ENCODE data around the gene RFC2. TPM values are rescaled to one million over a fixed set of nuclear protein-coding genes. Genes with fewer than 3 reads are reported as not detected.
"Not testable (repeated sequence)": the region's sequence is repeated elsewhere in the genome, so short reads cannot be mapped to it uniquely, and the experiment has no call there.

Gene RFC2
- total RNA-seq, 2 donors from 2014 or later = 6.0 to 8.5 TPM

- DNase-seq (ENCODE audit: low spot score) = no peak
- H3K9me3 ChIP-seq = no peaks in the 10 kb centered on the region
- peaks cover 4% of the 10 kb centered on the region for H3K36me3 ChIP-seq
- H3K4me3 ChIP-seq = no peak overlapping the region
- H3K27ac ChIP-seq = no peak overlapping the region
- no peaks in the 10 kb centered on the region for H3K27me3 ChIP-seq
- no peak for TF ChIP-seq CTCF (IDR thresholded peaks at IDR 0.05)
- H3K4me1 ChIP-seq = no peaks in the 10 kb centered on the region
Measured at GRCh38 chr7:74225400-74225799, 28.8 kb downstream of the RFC2 start.

- not testable (repeated sequence) for H3K36me3 ChIP-seq; H3K9me3 ChIP-seq; H3K4me1 ChIP-seq; H3K27me3 ChIP-seq; H3K27ac ChIP-seq; H3K4me3 ChIP-seq; DNase-seq (ENCODE audit: low spot score)
Measured at GRCh38 chr7:74224907-74225306, 29.3 kb downstream of the RFC2 start.

DNA sequence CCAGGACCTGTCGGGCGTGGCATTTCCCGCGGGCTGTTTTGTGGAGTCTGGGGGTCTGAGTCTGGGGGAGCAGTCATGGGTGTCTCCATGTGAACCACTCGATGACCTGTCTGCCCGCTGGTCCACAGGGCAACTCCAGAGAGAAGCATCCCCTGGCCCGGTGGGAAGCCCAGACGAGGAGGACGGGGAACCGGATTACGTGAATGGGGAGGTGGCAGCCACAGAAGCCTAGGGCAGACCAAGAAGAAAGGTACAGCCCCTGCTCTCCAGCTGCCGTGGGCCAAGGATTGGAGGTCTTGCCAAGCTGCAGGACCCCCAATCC lies 29.7 kb downstream of the RFC2 start:
- no peak overlapping the region for H3K27ac ChIP-seq
- H3K4me3 ChIP-seq = no peak overlapping the region
- H3K36me3 ChIP-seq = peaks cover 3% of the 10 kb centered on the region
- no peaks in the 10 kb centered on the region for H3K4me1 ChIP-seq
- TF ChIP-seq CTCF (IDR thresholded peaks at IDR 0.05) = no peak
- no peak for DNase-seq (ENCODE audit: low spot score)
- no peaks in the 10 kb centered on the region for H3K9me3 ChIP-seq
- H3K27me3 ChIP-seq = no peaks in the 10 kb centered on the region

DNA sequence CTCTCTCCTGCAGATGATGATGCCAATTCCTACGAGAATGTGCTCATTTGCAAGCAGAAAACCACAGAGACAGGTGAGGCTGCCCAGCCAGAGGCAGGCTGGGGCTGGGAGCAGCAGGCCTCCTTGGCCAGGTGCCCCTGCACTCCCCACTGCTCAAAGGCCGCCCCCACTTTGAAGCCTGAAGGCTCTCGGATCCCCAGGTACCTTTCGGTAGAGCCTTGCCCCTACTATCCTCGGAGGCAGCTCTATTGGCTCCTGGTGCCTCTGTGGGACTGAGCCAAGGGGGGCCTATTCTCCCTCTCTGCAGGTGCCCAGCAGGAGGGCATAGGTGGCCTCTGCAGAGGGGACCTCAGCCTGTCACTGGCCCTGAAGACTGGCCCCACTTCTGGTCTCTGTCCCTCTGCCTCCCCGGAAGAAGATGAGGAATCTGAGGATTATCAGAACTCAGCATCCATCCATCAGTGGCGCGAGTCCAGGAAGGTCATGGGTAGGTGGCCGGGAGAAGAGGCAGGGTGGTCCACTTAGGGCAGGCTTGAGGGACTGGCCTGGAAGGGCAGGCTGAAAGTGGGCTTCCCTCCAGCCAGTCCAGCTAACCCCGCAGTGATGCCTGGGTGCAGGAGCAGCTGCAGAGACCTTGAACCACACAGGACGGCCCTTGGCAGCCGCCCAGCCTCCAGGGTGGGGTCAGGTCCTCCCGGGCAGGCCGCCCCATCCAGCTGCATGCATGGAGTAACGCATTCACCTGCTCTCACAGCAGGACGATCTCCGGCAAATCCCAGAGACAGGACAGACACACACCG lies 30.3 kb downstream of the RFC2 start:
- no peaks in the 10 kb centered on the region for H3K4me1 ChIP-seq
- DNase-seq (ENCODE audit: low spot score) = no peak
- no peaks in the 10 kb centered on the region for H3K9me3 ChIP-seq
- H3K4me3 ChIP-seq = no peak overlapping the region
- H3K27ac ChIP-seq = no peak overlapping the region
- TF ChIP-seq CTCF (IDR thresholded peaks at IDR 0.05) = no peak
- H3K36me3 ChIP-seq = no peaks in the 10 kb centered on the region
- no peaks in the 10 kb centered on the region for H3K27me3 ChIP-seq

- no peak for TF ChIP-seq CTCF (IDR thresholded peaks at IDR 0.05)
- H3K36me3 ChIP-seq = no peaks in the 10 kb centered on the region
- no peak for DNase-seq (ENCODE audit: low spot score)
- no peak overlapping the region for H3K27ac ChIP-seq
- no peaks in the 10 kb centered on the region for H3K27me3 ChIP-seq
- no peaks in the 10 kb centered on the region for H3K9me3 ChIP-seq
- no peaks in the 10 kb centered on the region for H3K4me1 ChIP-seq
- H3K4me3 ChIP-seq = no peak overlapping the region
Measured at GRCh38 chr7:74222851-74223710, 31.1 kb downstream of the RFC2 start.

DNA sequence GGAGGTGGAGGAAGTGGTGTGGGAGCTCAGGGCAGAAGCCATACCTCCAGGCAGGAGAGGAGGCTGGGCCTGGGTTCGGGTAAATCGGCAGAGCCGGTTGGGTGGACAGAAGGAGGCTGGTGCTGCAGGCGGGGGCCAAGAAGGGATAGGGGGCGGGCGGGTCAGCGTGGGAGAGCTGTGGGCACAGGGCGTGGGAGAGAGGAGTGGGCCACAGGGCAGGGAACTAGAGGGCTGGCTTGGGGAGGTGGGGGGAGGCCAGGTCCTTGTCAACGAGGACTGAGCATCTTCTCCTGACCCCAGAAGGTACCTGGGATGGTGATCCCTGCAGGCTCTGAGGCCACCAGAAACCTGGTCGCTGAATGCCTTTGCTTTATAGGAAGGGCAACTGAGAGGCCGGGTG lies 32.5 kb downstream of the RFC2 start:
- H3K4me1 ChIP-seq = no peaks in the 10 kb centered on the region
- H3K27me3 ChIP-seq = no peaks in the 10 kb centered on the region
- no peaks in the 10 kb centered on the region for H3K36me3 ChIP-seq
- H3K27ac ChIP-seq = no peak overlapping the region
- H3K9me3 ChIP-seq = no peaks in the 10 kb centered on the region
- no peak overlapping the region for H3K4me3 ChIP-seq
- no peak for TF ChIP-seq CTCF (IDR thresholded peaks at IDR 0.05)
- DNase-seq (ENCODE audit: low spot score) = no peak
